GM12865 (cell line): ENCODE results near the gene CFAP61.

ENCODE experiments used
- DNase-seq: peaks from one replicate; pipeline ENCODE4 v3.0.0; 2010; ENCODE audit warnings: low read depth
- H3K4me3 ChIP-seq: 2 replicates; pipeline ENCODE4 v1.5.1; 2011; ENCODE audit warnings: mild to moderate bottlenecking, low read depth, low read length, control low read depth
- CTCF ChIP-seq: IDR thresholded peaks from 2 replicates; pipeline ENCODE4 v1.5.1; 2011; ENCODE audit warnings: low read length, control low read depth, low read depth, inconsistent platforms; ENCODE audit not compliant: insufficient read depth; ENCODE audit errors: missing control alignments

Gene CFAP61

GRCh38 chr20:20371681-20372080, 319.3 kb downstream of the CFAP61 start:
- DNase-seq, result no peak
- no peak for TF ChIP-seq CTCF
- no peak overlapping the region for H3K4me3 ChIP-seq

GRCh38 chr20:20373091-20373571, 320.8 kb downstream of the CFAP61 start:
- no peak for DNase-seq
- no peak overlapping the region for H3K4me3 ChIP-seq
- TF ChIP-seq CTCF, result no peak

GRCh38 chr20:20375862-20376261, 323.5 kb downstream of the CFAP61 start:
- TF ChIP-seq CTCF, result no peak

GRCh38 chr20:20386192-20386591, 333.9 kb downstream of the CFAP61 start:
- no peak overlapping the region for H3K4me3 ChIP-seq
- no peak for TF ChIP-seq CTCF
- DNase-seq, result no peak

More at GRCh38 chr20:20375862-20376261, 323.5 kb downstream of the CFAP61 start:
- no peak overlapping the region for H3K4me3 ChIP-seq
- no peak for DNase-seq

GRCh38 chr20:20390393-20390792, 338.1 kb downstream of the CFAP61 start:
- no peak for TF ChIP-seq CTCF
- no peak for DNase-seq
- H3K4me3 ChIP-seq, result no peak overlapping the region

GRCh38 chr20:20391115-20391514, 338.8 kb downstream of the CFAP61 start:
- H3K4me3 ChIP-seq, result no peak overlapping the region
- no peak for TF ChIP-seq CTCF
- DNase-seq, result no peak

GRCh38 chr20:20391766-20392165, 339.4 kb downstream of the CFAP61 start:
- no peak for TF ChIP-seq CTCF
- DNase-seq, result no peak
- H3K4me3 ChIP-seq, result no peak overlapping the region
